Esophagus muscularis mucosa (tissue), 4 donors: ENCODE data around the gene SPINK1. TPM values are rescaled to one million over a fixed set of nuclear protein-coding genes. Genes with fewer than 3 reads are reported as not detected.
"Not testable (repeated sequence)": the region's sequence is repeated elsewhere in the genome, so short reads cannot be mapped to it uniquely, and the experiment has no call there.

Source experiments
- DNase-seq: peaks from one replicate; pipeline ENCODE4 v3.0.0-alpha.2; 2017; ENCODE audit errors: extremely low spot score
- H3K27ac ChIP-seq, 4 donors: fragments of 200-600 bp; sonication (generic); replicated peaks in 1 of 4; 1 replicate in 3 of 4; 2 replicates in 1 of 4; pipeline ENCODE4 v1.5.1; 2016 to 2019; ENCODE audit warnings: mild to moderate bottlenecking in 1 of 4
- H3K27me3 ChIP-seq, 4 donors: fragments of 200-600 bp; sonication (generic); one replicate each; pipeline versions ENCODE4 v1.5.1 to v1.6.0; 2016 to 2019
- H3K36me3 ChIP-seq, 4 donors: fragments of 200-600 bp; sonication (generic); one replicate each; pipeline ENCODE4 v1.5.1; 2016 to 2019
- H3K4me1 ChIP-seq, 4 donors: fragments of 200-600 bp; sonication (generic); one replicate each; pipeline ENCODE4 v1.5.1; 2016 to 2019
- H3K4me3 ChIP-seq, 4 donors: fragments of 200-600 bp; sonication (generic); 1 replicate in 2 of 4; 2 replicates in 2 of 4; pipeline ENCODE4 v1.5.1; 2016 to 2019; ENCODE audit warnings: mild to moderate bottlenecking in 4 of 4, moderate library complexity in 1 of 4
- H3K9me3 ChIP-seq, 4 donors: fragments of 200-600 bp; sonication (generic); 1 replicate in 3 of 4; 2 replicates in 1 of 4; pipeline ENCODE4 v1.5.1; 2016 to 2019
- EP300 ChIP-seq: sonication (generic); formaldehyde crosslinking; IDR thresholded peaks from one replicate; pipeline ENCODE4 v1.6.1; 2017; ENCODE audit warnings: antibody characterized with exemption
- POLR2A ChIP-seq: fragments of 450-650 bp; IDR thresholded peaks from one replicate; pipeline ENCODE4 v1.6.1; 2017; ENCODE audit warnings: antibody characterized with exemption, moderate library complexity, mild to moderate bottlenecking, low read depth
- POLR2AphosphoS5 ChIP-seq, 2 donors: sonication (generic); formaldehyde crosslinking; IDR thresholded peaks; one replicate each; pipeline ENCODE4 v1.6.1; 2017; ENCODE audit warnings: antibody characterized with exemption in 2 of 2
- whole genome bisulfite sequencing: methylation state at CpG from one replicate; pipeline ENCODE4 v1.1.5; 2018; 5-methylcytosine and 5-hydroxymethylcytosine counted together
- intact Hi-C: fragments of 100-400 bp; cut with DNase I; formaldehyde crosslinking; loops from one replicate; pipeline ENCODE4 v1.15.1; 2023
- total RNA-seq, 4 donors: library from RNA; depleted of rRNA; stranded (reverse); fragments of >200 nt; gene quantifications; one replicate each; pipeline versions ENCODE4 v1.1.0 to v1.2.1, GENCODE V29; 2016
- TF ChIP-seq, protein P1 (sequence below), 3 experiments: fragments of 200-600 bp in 2 of 3; fragments of 450-650 bp in 1 of 3; sonication (generic) in 2 of 3; IDR thresholded peaks; one replicate each; pipeline ENCODE4 v1.5.1; 2017 to 2019; ENCODE audit warnings: antibody characterized with exemption in 3 of 3, mild to moderate bottlenecking in 2 of 3, moderate library complexity in 1 of 3

Gene SPINK1
- total RNA-seq, 4 donors from 2014 or later, result not detected

GRCh38 chr5:147826361-147826760 lies 5.1 kb downstream of the SPINK1 start:
- H3K36me3 ChIP-seq, result no peaks in the 10 kb centered on the region
- no peak overlapping the region for H3K27ac ChIP-seq
- H3K9me3 ChIP-seq, result no peaks in the 10 kb centered on the region
- WGBS, result 59% methylated on average over 2 of the region's 2 CpGs
- intact Hi-C loops, result no loop called here
- H3K27me3 ChIP-seq, result no peaks in the 10 kb centered on the region
- TF ChIP-seq POLR2A, result no peak
- TF ChIP-seq, protein P1, sequence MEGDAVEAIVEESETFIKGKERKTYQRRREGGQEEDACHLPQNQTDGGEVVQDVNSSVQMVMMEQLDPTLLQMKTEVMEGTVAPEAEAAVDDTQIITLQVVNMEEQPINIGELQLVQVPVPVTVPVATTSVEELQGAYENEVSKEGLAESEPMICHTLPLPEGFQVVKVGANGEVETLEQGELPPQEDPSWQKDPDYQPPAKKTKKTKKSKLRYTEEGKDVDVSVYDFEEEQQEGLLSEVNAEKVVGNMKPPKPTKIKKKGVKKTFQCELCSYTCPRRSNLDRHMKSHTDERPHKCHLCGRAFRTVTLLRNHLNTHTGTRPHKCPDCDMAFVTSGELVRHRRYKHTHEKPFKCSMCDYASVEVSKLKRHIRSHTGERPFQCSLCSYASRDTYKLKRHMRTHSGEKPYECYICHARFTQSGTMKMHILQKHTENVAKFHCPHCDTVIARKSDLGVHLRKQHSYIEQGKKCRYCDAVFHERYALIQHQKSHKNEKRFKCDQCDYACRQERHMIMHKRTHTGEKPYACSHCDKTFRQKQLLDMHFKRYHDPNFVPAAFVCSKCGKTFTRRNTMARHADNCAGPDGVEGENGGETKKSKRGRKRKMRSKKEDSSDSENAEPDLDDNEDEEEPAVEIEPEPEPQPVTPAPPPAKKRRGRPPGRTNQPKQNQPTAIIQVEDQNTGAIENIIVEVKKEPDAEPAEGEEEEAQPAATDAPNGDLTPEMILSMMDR (IDR thresholded peaks at IDR 0.05), result no peak
- TF ChIP-seq POLR2AphosphoS5 (IDR thresholded peaks at IDR 0.05), result no peak
- TF ChIP-seq EP300, result no peak
- no peak overlapping the region for H3K4me3 ChIP-seq
- H3K4me1 ChIP-seq, result no peaks in the 10 kb centered on the region
- DNase-seq, result no peak

- no peaks in the 10 kb centered on the region for H3K36me3 ChIP-seq
- H3K4me1 ChIP-seq, result no peaks in the 10 kb centered on the region
- TF ChIP-seq POLR2A (no peak), POLR2AphosphoS5 (IDR thresholded peaks at IDR 0.05) (no peak), EP300 (no peak)
- TF ChIP-seq, protein P1 (IDR thresholded peaks at IDR 0.05), result peak; percentile 81 to 88 (median 87)
- intact Hi-C loops, result loop anchor here (1.0 kb wide), 1 partner anchor 195 kb away; no protein-coding TSS in a partner anchor
- H3K27me3 ChIP-seq, result no peaks in the 10 kb centered on the region
- no peak overlapping the region for H3K27ac ChIP-seq
- no peak overlapping the region for H3K4me3 ChIP-seq
- no peak for DNase-seq
- 2% methylated on average over 4 of the region's 4 CpGs for WGBS
- no peaks in the 10 kb centered on the region for H3K9me3 ChIP-seq
Measured at GRCh38 chr5:147822686-147823491, 8.6 kb downstream of the SPINK1 start.

- H3K27ac ChIP-seq, DNase-seq, H3K4me1 ChIP-seq, H3K4me3 ChIP-seq, H3K9me3 ChIP-seq, H3K27me3 ChIP-seq, H3K36me3 ChIP-seq: not testable (repeated sequence)
- intact Hi-C loops, result loop anchor here (1.0 kb wide), 1 partner anchor 194 kb away; no protein-coding TSS in a partner anchor
- WGBS, result 98% methylated on average over 3 of the region's 3 CpGs
Measured at GRCh38 chr5:147822222-147822621, 9.2 kb downstream of the SPINK1 start.

DNA sequence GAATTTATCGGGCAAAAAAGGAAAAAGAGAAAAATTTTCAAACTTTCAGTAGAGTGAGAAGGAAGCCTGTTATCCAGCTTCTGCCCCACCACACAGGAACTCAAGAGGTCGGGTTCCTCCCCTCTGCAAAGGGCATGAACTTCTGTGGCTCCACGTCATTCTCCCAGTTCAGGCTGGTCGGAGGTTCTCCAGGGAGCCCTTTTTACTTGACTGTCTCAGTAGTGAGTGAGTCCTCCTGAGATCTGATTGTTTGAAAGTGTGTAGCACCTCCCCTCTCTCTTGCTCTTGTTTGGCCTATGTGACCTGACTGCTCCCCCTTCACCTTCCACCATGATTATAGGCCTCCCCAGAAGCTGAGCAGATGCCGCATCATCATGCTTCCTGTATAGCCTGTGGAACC lies 9.7 kb downstream of the SPINK1 start:
- TF ChIP-seq, protein P1 (IDR thresholded peaks at IDR 0.05), result no peak
- no peak for TF ChIP-seq POLR2A
- no peak for TF ChIP-seq POLR2AphosphoS5 (IDR thresholded peaks at IDR 0.05)
- no peak for TF ChIP-seq EP300
- Histone ChIP-seq H3K9me3 (no peaks in the 10 kb centered on the region), H3K4me3 (no peak overlapping the region), H3K27me3 (no peaks in the 10 kb centered on the region), H3K27ac (no peak overlapping the region), H3K36me3 (no peaks in the 10 kb centered on the region), H3K4me1 (no peaks in the 10 kb centered on the region)
- no peak for DNase-seq
- intact Hi-C loops, result loop anchor here (1.0 kb wide), 1 partner anchor 193 kb away; no protein-coding TSS in a partner anchor
- 85% methylated on average over 5 of the region's 5 CpGs for WGBS

DNA sequence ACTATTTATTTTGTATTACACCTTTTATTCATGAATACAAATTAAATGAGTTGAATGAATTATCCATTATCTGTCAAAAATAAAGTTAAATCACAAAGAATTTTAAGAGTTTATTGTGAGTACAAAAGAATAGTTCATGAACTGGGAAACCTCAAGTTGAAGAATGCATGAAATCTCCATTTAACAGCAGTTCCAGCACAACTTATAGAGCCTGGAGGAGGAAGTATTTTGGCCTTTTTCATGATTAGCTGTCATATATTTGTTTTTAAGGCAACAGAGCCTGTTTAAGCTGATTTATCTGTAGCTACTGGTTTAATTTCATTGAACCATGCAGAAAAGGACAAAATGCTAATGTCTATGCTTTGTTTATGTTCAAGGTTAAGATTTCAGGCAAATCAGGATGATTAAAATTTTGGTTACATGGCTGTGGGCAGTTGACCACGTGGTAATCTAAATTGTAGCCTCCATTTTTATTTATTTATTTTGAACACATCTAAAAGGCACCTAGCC lies 12.2 kb downstream of the SPINK1 start:
- Histone ChIP-seq H3K9me3 (no peaks in the 10 kb centered on the region), H3K27me3 (no peaks in the 10 kb centered on the region), H3K36me3 (no peaks in the 10 kb centered on the region), H3K4me1 (no peaks in the 10 kb centered on the region), H3K4me3 (no peak overlapping the region), H3K27ac (no peak overlapping the region)
- 47% methylated on average over 1 of the region's 1 CpG for WGBS
- intact Hi-C loops, result no loop called here
- DNase-seq, result no peak
- TF ChIP-seq POLR2AphosphoS5 (IDR thresholded peaks at IDR 0.05) (no peak), POLR2A (no peak), EP300 (no peak)
- TF ChIP-seq, protein P1 (IDR thresholded peaks at IDR 0.05), result no peak
